Activated T-cell treated with anti-CD3 and anti-CD28 coated beads for 24 hours (primary cell): ENCODE data around the gene LPO.

ENCODE experiments used
- DNase-seq: peaks from one replicate; pipeline ENCODE4 v3.0.0-alpha.2; 2020; ENCODE audit warnings: low read depth

The LPO gene

GRCh38 chr17:58279016-58279711, 40.8 kb downstream of the LPO start:
- DNase-seq: no peak

GRCh38 chr17:58279736-58280479, 41.5 kb downstream of the LPO start:
- no peak for DNase-seq

- DNase-seq: no peak
These were observed 42.3 kb downstream of the LPO start, which contains the start of gene MPO for GRCh38 chr17:58280480-58281217. Gene MPO (minus strand): TSS chr17:58280935. CDS start chr17:58280758, 177 bp downstream.

- no peak for DNase-seq
These were observed 43.2 kb downstream of the LPO start for GRCh38 chr17:58281511-58282011.

- no peak for DNase-seq
These were observed 44.1 kb downstream of the LPO start for GRCh38 chr17:58282442-58282841.

- DNase-seq: no peak
These were observed 45.6 kb downstream of the LPO start for GRCh38 chr17:58283674-58284612.

- DNase-seq: no peak
These were observed 46.4 kb downstream of the LPO start for GRCh38 chr17:58284613-58285421.

- no peak for DNase-seq
These were observed 47.0 kb downstream of the LPO start for GRCh38 chr17:58285422-58285810.

GRCh38 chr17:58289869-58290268, 51.5 kb downstream of the LPO start:
- DNase-seq: no peak

GRCh38 chr17:58291246-58291645, 52.9 kb downstream of the LPO start:
- DNase-seq: no peak

- DNase-seq: no peak
These were observed 55.6 kb downstream of the LPO start for GRCh38 chr17:58294034-58294433.

- no peak for DNase-seq
These were observed 62.0 kb downstream of the LPO start for GRCh38 chr17:58300336-58300735.

- no peak for DNase-seq
These were observed 63.2 kb downstream of the LPO start for GRCh38 chr17:58301504-58302150.

GRCh38 chr17:58302171-58302918, 64.0 kb downstream of the LPO start:
- no peak for DNase-seq

GRCh38 chr17:58302919-58303585, 64.7 kb downstream of the LPO start:
- no peak for DNase-seq

- peak; percentile 54 for DNase-seq
These were observed 65.8 kb downstream of the LPO start for GRCh38 chr17:58303971-58304749.

GRCh38 chr17:58304750-58305486, 66.5 kb downstream of the LPO start:
- DNase-seq: no peak
